Fibroblast of the aortic adventitia (primary cell): Measurements from ENCODE around the gene COL4A6. TPM values are rescaled to one million over a fixed set of nuclear protein-coding genes. Genes with fewer than 3 reads are reported as not detected.

Experiments
- DNase-seq: peaks from one replicate; pipeline ENCODE4 v3.0.0-alpha.2; 2010; ENCODE audit warnings: low read depth
- H3K4me3 ChIP-seq: 2 replicates; pipeline ENCODE4 v1.5.1; 2011; ENCODE audit warnings: low read depth, mild to moderate bottlenecking, control low read depth, low read length, moderate library complexity
- total RNA-seq: library from RNA; depleted of rRNA; stranded (reverse); fragments of >200 nt; gene quantifications from 2 replicates; pipeline ENCODE4 v1.2.3, GENCODE V29; 2012; ENCODE audit warnings: low replicate concordance
- TF ChIP-seq, protein P1 (sequence below): IDR thresholded peaks from 2 replicates; pipeline ENCODE4 v1.5.1; 2011; ENCODE audit warnings: mild to moderate bottlenecking, low read length, control low read depth, inconsistent platforms; ENCODE audit not compliant: insufficient read depth

The COL4A6 gene
- total RNA-seq, 1 donor: 2.2 TPM

DNA sequence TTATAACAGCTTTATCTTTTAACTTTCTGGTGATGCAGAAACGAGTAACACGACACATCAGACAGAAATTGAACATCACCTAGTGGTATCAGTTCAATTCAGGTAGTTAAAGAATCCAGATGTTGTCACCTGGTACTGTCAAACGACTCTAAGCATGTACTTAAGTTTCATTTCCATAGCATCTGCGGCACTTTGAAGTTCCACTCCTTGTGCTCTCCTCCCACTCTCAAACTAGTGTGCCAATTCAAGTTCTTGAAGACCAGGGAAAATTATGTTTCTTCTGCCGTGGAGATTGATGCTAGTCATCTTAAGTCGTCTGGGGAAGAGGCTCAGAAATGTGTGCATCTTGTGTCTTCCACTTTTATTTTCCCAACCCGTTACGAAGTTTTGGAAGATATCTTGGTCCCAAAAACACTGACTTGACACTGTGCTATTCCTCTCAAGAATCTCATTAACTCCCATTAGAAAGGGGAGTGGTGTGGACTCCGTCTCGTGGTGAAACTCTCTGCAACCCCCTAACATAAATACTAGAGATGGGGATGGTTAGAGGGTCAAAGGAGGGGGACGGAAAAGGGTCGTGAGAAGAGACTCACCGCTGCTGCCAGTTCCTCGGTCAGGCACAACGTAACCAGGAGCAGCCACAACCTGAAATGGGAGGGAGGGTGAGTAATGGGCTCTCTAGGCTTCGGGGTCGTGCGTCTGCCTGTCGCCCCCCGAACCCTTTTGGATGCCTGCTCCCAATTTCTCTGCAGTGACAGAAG, 693 bp downstream of the COL4A6 start:
- TF ChIP-seq, protein P1, sequence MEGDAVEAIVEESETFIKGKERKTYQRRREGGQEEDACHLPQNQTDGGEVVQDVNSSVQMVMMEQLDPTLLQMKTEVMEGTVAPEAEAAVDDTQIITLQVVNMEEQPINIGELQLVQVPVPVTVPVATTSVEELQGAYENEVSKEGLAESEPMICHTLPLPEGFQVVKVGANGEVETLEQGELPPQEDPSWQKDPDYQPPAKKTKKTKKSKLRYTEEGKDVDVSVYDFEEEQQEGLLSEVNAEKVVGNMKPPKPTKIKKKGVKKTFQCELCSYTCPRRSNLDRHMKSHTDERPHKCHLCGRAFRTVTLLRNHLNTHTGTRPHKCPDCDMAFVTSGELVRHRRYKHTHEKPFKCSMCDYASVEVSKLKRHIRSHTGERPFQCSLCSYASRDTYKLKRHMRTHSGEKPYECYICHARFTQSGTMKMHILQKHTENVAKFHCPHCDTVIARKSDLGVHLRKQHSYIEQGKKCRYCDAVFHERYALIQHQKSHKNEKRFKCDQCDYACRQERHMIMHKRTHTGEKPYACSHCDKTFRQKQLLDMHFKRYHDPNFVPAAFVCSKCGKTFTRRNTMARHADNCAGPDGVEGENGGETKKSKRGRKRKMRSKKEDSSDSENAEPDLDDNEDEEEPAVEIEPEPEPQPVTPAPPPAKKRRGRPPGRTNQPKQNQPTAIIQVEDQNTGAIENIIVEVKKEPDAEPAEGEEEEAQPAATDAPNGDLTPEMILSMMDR: no peak
- no peak for DNase-seq

DNA sequence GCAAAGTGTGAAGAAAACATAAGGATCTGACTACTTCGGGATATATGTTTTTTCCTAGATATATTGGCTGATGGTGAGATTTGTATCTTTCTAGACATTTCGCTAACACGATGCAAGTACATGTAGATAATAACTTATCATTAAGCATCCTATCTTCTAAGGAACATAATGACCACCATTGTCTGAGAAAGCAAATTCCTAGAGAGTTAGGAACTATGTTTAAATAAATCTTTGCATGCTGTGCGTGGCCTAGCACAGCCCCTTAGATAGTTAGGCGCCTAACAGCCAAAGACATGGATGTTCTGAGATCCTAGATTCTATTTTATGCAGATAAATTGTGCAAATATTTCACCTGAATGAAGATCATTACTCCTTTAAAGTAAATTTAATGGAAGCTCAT, 3.0 kb downstream of the COL4A6 start:
- no peak for DNase-seq
- H3K4me3 ChIP-seq: no peak overlapping the region
- TF ChIP-seq, protein P1: no peak

More for the DNA sequence above, 693 bp downstream of the COL4A6 start:
- peak overlapping the region; percentile 56 for H3K4me3 ChIP-seq

DNA sequence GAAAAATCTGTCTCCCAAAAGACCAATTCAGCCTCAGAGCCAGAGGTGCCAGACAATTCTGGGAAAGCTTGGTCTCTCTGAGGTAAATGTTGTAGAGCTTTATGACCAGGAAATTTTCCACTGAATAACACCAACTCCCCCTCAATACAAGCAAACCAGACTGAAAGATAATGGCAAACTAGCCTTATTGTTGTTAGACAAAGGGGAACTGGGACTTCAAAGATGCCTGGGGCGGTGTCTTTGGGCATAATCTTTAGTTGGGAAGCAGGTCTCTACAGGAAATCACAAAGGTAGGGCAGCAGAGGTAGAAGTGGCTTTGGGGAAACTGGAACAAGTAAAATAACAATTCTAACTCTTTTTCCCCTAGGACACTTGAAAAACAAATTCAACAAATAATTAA, 12.0 kb downstream of the COL4A6 start:
- no peak for DNase-seq
- no peak overlapping the region for H3K4me3 ChIP-seq
- TF ChIP-seq, protein P1: no peak

DNA sequence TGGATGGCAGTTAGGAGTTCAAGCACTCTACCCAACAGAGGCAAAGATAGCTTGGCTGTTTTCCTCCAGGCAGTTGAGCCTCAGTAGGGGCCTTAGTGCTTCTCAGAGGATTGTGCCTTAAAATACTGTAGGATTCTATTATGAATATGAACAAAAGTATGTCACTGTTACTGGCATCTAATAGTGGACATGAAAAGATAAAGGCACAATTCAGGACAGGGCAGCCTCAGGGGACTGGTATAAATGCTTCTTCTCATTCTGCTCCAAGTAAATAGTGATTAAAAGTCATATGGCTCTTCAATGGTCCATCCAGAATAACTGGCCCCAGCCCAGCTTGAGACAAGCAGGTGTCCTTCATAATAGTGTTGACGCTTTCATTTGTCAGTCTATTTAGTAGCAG, 17.7 kb downstream of the COL4A6 start:
- no peak overlapping the region for H3K4me3 ChIP-seq
- no peak for DNase-seq
- TF ChIP-seq, protein P1: no peak

DNA sequence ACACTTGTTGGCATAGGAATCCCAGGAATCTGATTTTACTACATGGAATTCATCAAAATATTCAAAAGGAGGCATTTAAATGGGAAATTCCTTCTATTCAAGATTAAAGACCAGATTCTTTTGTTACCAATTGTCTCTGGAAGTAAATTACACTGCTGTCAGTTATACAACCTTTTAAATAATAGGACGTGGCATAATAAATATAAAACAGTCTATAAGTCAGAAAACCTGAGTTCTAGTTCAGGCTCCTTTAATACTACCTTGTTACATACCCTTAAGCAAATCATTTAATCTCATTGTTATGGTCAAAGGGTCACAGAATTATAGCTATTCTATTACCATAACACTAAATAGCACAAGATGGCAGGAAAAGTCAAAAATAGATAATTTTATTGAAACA, 18.8 kb downstream of the COL4A6 start:
- TF ChIP-seq, protein P1: no peak
- no peak overlapping the region for H3K4me3 ChIP-seq
- no peak for DNase-seq

DNA sequence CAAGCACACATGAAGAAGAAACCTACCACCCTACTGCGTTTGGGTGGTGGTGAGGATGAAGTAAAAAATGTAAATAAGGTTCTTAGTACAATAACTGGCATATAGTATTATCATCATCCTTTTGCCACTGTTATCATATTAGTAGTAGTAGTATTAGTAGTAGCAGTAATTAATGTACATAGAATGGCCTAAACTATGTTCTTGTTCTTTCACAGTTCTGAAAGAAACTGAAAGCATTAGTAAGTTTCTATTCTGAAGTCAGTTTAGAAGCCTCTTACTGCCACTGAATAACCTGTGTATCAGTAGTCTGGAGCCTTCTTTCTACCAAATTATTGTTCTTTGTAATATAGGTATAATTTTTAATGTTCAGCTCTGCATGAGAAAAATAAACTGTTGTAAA, 21.0 kb downstream of the COL4A6 start:
- TF ChIP-seq, protein P1: no peak
- DNase-seq: no peak
- H3K4me3 ChIP-seq: no peak overlapping the region

DNA sequence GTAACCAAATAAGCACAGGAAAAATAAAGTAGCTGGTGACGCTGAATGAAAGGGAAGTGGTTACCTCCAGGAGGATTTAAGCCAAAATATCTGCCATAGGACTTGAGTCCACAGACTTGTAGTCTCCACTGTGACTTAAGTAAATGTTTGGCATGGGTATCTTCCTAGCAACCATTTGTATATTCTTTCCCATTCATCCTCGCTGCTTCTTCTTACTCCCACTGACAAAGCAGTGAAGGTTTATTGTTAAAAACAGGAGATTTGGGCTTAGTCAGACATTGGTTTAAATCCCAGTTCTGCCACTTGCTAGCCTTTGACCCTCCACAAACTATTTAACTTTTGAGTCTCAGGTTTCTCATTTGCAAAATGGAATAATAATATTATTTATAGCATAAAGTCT, 22.3 kb downstream of the COL4A6 start:
- TF ChIP-seq, protein P1: no peak
- H3K4me3 ChIP-seq: no peak overlapping the region
- peak; percentile 71 for DNase-seq
